Neural progenitor cell (in vitro differentiated cells): ENCODE data around the gene TMUB2.

Experiments used
- CTCF ChIP-seq: fragments of 200-600 bp; sonication (generic); IDR thresholded peaks from 2 replicates; pipeline ENCODE4 v1.5.1; 2017; ENCODE audit warnings: antibody characterized with exemption, mild to moderate bottlenecking
- EZH2 ChIP-seq: fragments of 200-600 bp; sonication (generic); IDR thresholded peaks from 2 replicates; pipeline ENCODE4 v1.6.1; 2017; ENCODE audit warnings: antibody characterized with exemption, mild to moderate bottlenecking, moderate library complexity
- EZH2phosphoT487 ChIP-seq: fragments of 200-600 bp; sonication (generic); IDR thresholded peaks from 2 replicates; pipeline ENCODE4 v1.6.1; 2017; ENCODE audit warnings: antibody characterized with exemption

DNA sequence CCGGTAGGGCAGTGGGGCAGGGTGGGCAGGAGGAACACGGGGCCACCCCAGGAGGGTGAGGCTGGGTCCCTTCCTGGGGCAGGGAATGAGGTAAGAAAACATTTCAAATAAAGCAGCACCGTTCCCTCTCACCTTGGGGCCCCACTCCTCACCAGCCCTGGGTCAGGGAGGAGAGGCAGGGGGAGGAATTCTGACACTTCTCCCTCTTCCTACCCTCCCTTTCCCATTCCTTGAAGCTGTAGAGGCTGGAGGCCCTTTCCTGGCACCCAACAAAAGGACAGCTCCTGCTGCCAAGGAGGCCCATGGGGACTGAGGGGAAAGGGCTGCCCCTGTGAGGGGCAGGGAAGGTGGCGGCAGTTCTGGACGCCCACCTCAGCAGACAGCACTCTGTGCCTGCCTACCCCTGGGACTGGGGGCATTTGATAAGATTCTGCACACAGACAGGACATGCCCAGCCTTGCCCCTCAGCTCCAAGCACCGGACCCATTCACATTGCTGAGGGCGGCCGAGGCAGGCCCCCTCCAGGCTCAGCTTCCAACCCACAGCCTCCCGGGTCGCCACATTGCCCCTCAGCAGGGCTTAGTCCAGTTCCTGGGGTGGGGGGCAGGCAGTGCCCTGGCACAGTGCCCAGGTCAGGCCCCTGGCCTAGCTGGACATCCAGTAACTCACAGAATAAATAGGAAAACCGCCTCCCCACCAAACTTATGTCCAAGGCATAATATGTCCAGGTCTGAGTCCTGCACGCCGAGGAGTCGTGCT, 6.7 kb downstream of the TMUB2 start:
- TF ChIP-seq CTCF (no peak), EZH2 (no peak), EZH2phosphoT487 (no peak)
